ACHN (cell line): ENCODE results near the gene OR52N5.
A peak's percentile ranks its signal among the peaks of the same experiment; 100 is the strongest.

Source experiments
- DNase-seq: peaks from one replicate; pipeline ENCODE4 v3.0.0-alpha.2; 2015
- in situ Hi-C: cut with HindIII; loops from 2 replicates; pipeline ENCODE4 v1.10.0; 2017; ENCODE audit warnings: low sequenced_read_pairs, low pct_ligation_motif_present, low pct_unique_long_range_greater_than_20kb

OR52N5 gene

GRCh38 chr11:5783255-5783654, at the start of gene OR52N5:
OR52N5 (minus strand) TSS chr11:5783355; CDS start chr11:5778634, 4,721 bp downstream.
- in situ Hi-C loops: no loop called here
- no peak for DNase-seq

GRCh38 chr11:5831196-5831829, 48.2 kb upstream of the OR52N5 start:
- no peak for DNase-seq
- in situ Hi-C loops: no loop called here

GRCh38 chr11:5818245-5818886, 35.2 kb upstream of the OR52N5 start:
- DNase-seq: peak; percentile 20
- in situ Hi-C loops: no loop called here

- in situ Hi-C loops: no loop called here
- DNase-seq: no peak
These were observed 32.4 kb upstream of the OR52N5 start for GRCh38 chr11:5815534-5815933.

- DNase-seq: no peak
- in situ Hi-C loops: no loop called here
These were observed 27.0 kb upstream of the OR52N5 start for GRCh38 chr11:5809905-5810795.

GRCh38 chr11:5809122-5809519, 26.0 kb upstream of the OR52N5 start:
- in situ Hi-C loops: no loop called here

GRCh38 chr11:5808500-5809121, 25.5 kb upstream of the OR52N5 start, which contains the start of gene OR52N2:
OR52N2 (plus strand) TSS chr11:5808924; CDS start chr11:5820336, 11,412 bp downstream.
- in situ Hi-C loops: no loop called here
- peak; percentile 71 for DNase-seq

More at GRCh38 chr11:5809122-5809519, 26.0 kb upstream of the OR52N5 start:
- peak; percentile 8 for DNase-seq

GRCh38 chr11:5807580-5807979, 24.4 kb upstream of the OR52N5 start:
- DNase-seq: no peak
- in situ Hi-C loops: no loop called here

- in situ Hi-C loops: no loop called here
- no peak for DNase-seq
These were observed 20.8 kb upstream of the OR52N5 start for GRCh38 chr11:5803982-5804381.

GRCh38 chr11:5796541-5796940, 13.4 kb upstream of the OR52N5 start:
- DNase-seq: no peak
- in situ Hi-C loops: no loop called here

- no peak for DNase-seq
- in situ Hi-C loops: no loop called here
These were observed 8.0 kb upstream of the OR52N5 start, which contains the start of gene OR52N1 for GRCh38 chr11:5791165-5791564. OR52N1 (minus strand) TSS chr11:5791265; CDS start chr11:5788816, 2,449 bp downstream.

GRCh38 chr11:5767056-5767455, 16.1 kb downstream of the OR52N5 start:
- in situ Hi-C loops: no loop called here
- no peak for DNase-seq

- DNase-seq: no peak
- in situ Hi-C loops: no loop called here
These were observed 29.2 kb downstream of the OR52N5 start, which contains the start of gene OR52N4 for GRCh38 chr11:5753943-5754342. OR52N4 (plus strand) TSS chr11:5754243; CDS start chr11:5754741, 498 bp downstream.

- no peak for DNase-seq
- in situ Hi-C loops: no loop called here
These were observed 33.3 kb downstream of the OR52N5 start for GRCh38 chr11:5749836-5750235.

- in situ Hi-C loops: no loop called here
- DNase-seq: no peak
These were observed 36.5 kb downstream of the OR52N5 start for GRCh38 chr11:5746614-5747013.

- no peak for DNase-seq
- in situ Hi-C loops: no loop called here
These were observed 44.7 kb downstream of the OR52N5 start for GRCh38 chr11:5738431-5738830.

GRCh38 chr11:5737670-5738392, 45.3 kb downstream of the OR52N5 start:
- in situ Hi-C loops: no loop called here
- DNase-seq: no peak

GRCh38 chr11:5737091-5737490, 46.1 kb downstream of the OR52N5 start:
- in situ Hi-C loops: no loop called here

More at GRCh38 chr11:5737091-5737490, 46.1 kb downstream of the OR52N5 start:
- DNase-seq: no peak
